Suprapubic skin (tissue), 4 donors: ENCODE measurements around the gene NSMCE3. TPM values are rescaled to one million over a fixed set of nuclear protein-coding genes. Genes with fewer than 3 reads are reported as not detected.

Source experiments
- DNase-seq, 2 donors: peaks; one replicate each; pipeline ENCODE4 v3.0.0-alpha.2; 2019; ENCODE audit warnings: low spot score in 2 of 2
- H3K27ac ChIP-seq: fragments of 200-600 bp; sonication (generic); one replicate; pipeline ENCODE4 v1.5.1; 2019
- H3K27me3 ChIP-seq: fragments of 200-600 bp; sonication (generic); one replicate; pipeline ENCODE4 v1.5.1; 2019
- H3K36me3 ChIP-seq: fragments of 200-600 bp; sonication (generic); one replicate; pipeline ENCODE4 v1.5.1; 2019
- H3K4me1 ChIP-seq: fragments of 200-600 bp; sonication (generic); one replicate; pipeline ENCODE4 v1.5.1; 2019
- H3K4me3 ChIP-seq: fragments of 200-600 bp; sonication (generic); one replicate; pipeline ENCODE4 v1.5.1; 2019; ENCODE audit warnings: mild to moderate bottlenecking
- H3K9me3 ChIP-seq: fragments of 200-600 bp; sonication (generic); one replicate; pipeline ENCODE4 v1.5.1; 2019
- CTCF ChIP-seq, 2 donors: fragments of 200-600 bp in 1 of 2; fragments of 450-650 bp in 1 of 2; sonication (generic) in 1 of 2; IDR thresholded peaks; one replicate each; pipeline ENCODE4 v1.5.1; 2016 to 2019; ENCODE audit warnings: antibody characterized with exemption in 2 of 2, mild to moderate bottlenecking in 1 of 2, moderate library complexity in 1 of 2
- EP300 ChIP-seq: sonication (generic); formaldehyde crosslinking; IDR thresholded peaks from one replicate; pipeline ENCODE4 v1.6.1; 2017; ENCODE audit warnings: antibody characterized with exemption
- POLR2A ChIP-seq, 2 donors: fragments of 450-650 bp; IDR thresholded peaks; one replicate each; pipeline ENCODE4 v1.6.1; 2017; ENCODE audit warnings: antibody characterized with exemption in 2 of 2, mild to moderate bottlenecking in 2 of 2, moderate library complexity in 2 of 2
- POLR2AphosphoS5 ChIP-seq, 3 donors: sonication (generic); formaldehyde crosslinking; IDR thresholded peaks; one replicate each; pipeline ENCODE4 v1.6.1; 2017; ENCODE audit warnings: antibody characterized with exemption in 3 of 3
- WGBS: methylation state at CpG from one replicate; pipeline ENCODE4 v1.1.5; 2018; 5-methylcytosine and 5-hydroxymethylcytosine counted together
- total RNA-seq, 4 donors: library from RNA; depleted of rRNA; stranded (reverse); fragments of >200 nt; gene quantifications; one replicate each; pipeline ENCODE4 v1.1.0, GENCODE V29; 2016

Gene NSMCE3
- total RNA-seq, 4 donors from 2014 or later, result 4.5 to 7.9 (median 6.1) TPM

GRCh38 chr15:29308299-29308698 lies 38.7 kb upstream of the NSMCE3 start:
- TF ChIP-seq POLR2AphosphoS5 (IDR thresholded peaks at IDR 0.05) (no peak), EP300 (no peak), CTCF (IDR thresholded peaks at IDR 0.05) (no peak)
- H3K36me3 ChIP-seq, result no peaks in the 10 kb centered on the region
- no peak for DNase-seq
- no peak overlapping the region for H3K4me3 ChIP-seq
- no peak overlapping the region for H3K27ac ChIP-seq
- no peaks in the 10 kb centered on the region for H3K9me3 ChIP-seq
- WGBS, result 83% methylated on average over 7 of the region's 7 CpGs
- peaks cover 2% of the 10 kb centered on the region for H3K27me3 ChIP-seq
- H3K4me1 ChIP-seq, result no peaks in the 10 kb centered on the region

- no peak for DNase-seq
- WGBS, result 71% methylated on average over 3 of the region's 3 CpGs
- Histone ChIP-seq H3K4me1 (no peaks in the 10 kb centered on the region), H3K27me3 (peaks cover 2% of the 10 kb centered on the region), H3K9me3 (no peaks in the 10 kb centered on the region), H3K4me3 (no peak overlapping the region), H3K36me3 (no peaks in the 10 kb centered on the region), H3K27ac (no peak overlapping the region)
- TF ChIP-seq POLR2AphosphoS5 (IDR thresholded peaks at IDR 0.05) (no peak), POLR2A (IDR thresholded peaks at IDR 0.05) (no peak), EP300 (no peak), CTCF (IDR thresholded peaks at IDR 0.05) (no peak)
These were observed 35.9 kb upstream of the NSMCE3 start for GRCh38 chr15:29305556-29305955.

- WGBS, result 75% methylated on average over 7 of the region's 7 CpGs
These were observed 33.2 kb upstream of the NSMCE3 start for GRCh38 chr15:29302871-29303270.

GRCh38 chr15:29299784-29300183 lies 30.2 kb upstream of the NSMCE3 start:
- TF ChIP-seq EP300 (no peak), CTCF (IDR thresholded peaks at IDR 0.05) (no peak), POLR2AphosphoS5 (IDR thresholded peaks at IDR 0.05) (no peak), POLR2A (IDR thresholded peaks at IDR 0.05) (no peak)

More at GRCh38 chr15:29302871-29303270, 33.2 kb upstream of the NSMCE3 start:
- no peaks in the 10 kb centered on the region for H3K27me3 ChIP-seq
- H3K9me3 ChIP-seq, result no peaks in the 10 kb centered on the region
- no peaks in the 10 kb centered on the region for H3K36me3 ChIP-seq
- H3K27ac ChIP-seq, result no peak overlapping the region
- TF ChIP-seq EP300, result no peak
- no peak for TF ChIP-seq POLR2AphosphoS5 (IDR thresholded peaks at IDR 0.05)
- TF ChIP-seq CTCF (IDR thresholded peaks at IDR 0.05), result no peak
- no peak for TF ChIP-seq POLR2A (IDR thresholded peaks at IDR 0.05)
- H3K4me3 ChIP-seq, result no peak overlapping the region
- no peaks in the 10 kb centered on the region for H3K4me1 ChIP-seq
- DNase-seq, result no peak

GRCh38 chr15:29299331-29299730 lies 29.7 kb upstream of the NSMCE3 start:
- Histone ChIP-seq H3K4me1 (no peaks in the 10 kb centered on the region), H3K27ac (no peak overlapping the region), H3K4me3 (no peak overlapping the region), H3K27me3 (no peaks in the 10 kb centered on the region), H3K9me3 (no peaks in the 10 kb centered on the region), H3K36me3 (no peaks in the 10 kb centered on the region)
- no peak for DNase-seq
- WGBS, result 73% methylated on average over 3 of the region's 3 CpGs
- TF ChIP-seq POLR2AphosphoS5 (IDR thresholded peaks at IDR 0.05), result no peak

More at GRCh38 chr15:29299784-29300183, 30.2 kb upstream of the NSMCE3 start:
- Histone ChIP-seq H3K36me3 (no peaks in the 10 kb centered on the region), H3K4me3 (no peak overlapping the region), H3K4me1 (no peaks in the 10 kb centered on the region), H3K27me3 (no peaks in the 10 kb centered on the region), H3K9me3 (no peaks in the 10 kb centered on the region), H3K27ac (no peak overlapping the region)
- DNase-seq, result no peak

GRCh38 chr15:29294732-29295325 lies 25.2 kb upstream of the NSMCE3 start:
- no peak for DNase-seq
- Histone ChIP-seq H3K27ac (no peak overlapping the region), H3K4me3 (no peak overlapping the region), H3K27me3 (peaks cover 4% of the 10 kb centered on the region), H3K9me3 (no peaks in the 10 kb centered on the region), H3K4me1 (no peaks in the 10 kb centered on the region), H3K36me3 (no peaks in the 10 kb centered on the region)
- no peak for TF ChIP-seq POLR2A (IDR thresholded peaks at IDR 0.05)
- TF ChIP-seq POLR2AphosphoS5 (IDR thresholded peaks at IDR 0.05), result no peak
- no peak for TF ChIP-seq CTCF (IDR thresholded peaks at IDR 0.05)
- TF ChIP-seq EP300, result no peak
- WGBS, result 72% methylated on average over 7 of the region's 7 CpGs
